ENCODE results near the gene RAB15. TPM values are rescaled to one million over a fixed set of nuclear protein-coding genes. Genes with fewer than 3 reads are reported as not detected.

Gene RAB15
- total RNA-seq, 4 donors from 2014 or later, result 9.6 to 17.0 (median 15.1) TPM

DNA sequence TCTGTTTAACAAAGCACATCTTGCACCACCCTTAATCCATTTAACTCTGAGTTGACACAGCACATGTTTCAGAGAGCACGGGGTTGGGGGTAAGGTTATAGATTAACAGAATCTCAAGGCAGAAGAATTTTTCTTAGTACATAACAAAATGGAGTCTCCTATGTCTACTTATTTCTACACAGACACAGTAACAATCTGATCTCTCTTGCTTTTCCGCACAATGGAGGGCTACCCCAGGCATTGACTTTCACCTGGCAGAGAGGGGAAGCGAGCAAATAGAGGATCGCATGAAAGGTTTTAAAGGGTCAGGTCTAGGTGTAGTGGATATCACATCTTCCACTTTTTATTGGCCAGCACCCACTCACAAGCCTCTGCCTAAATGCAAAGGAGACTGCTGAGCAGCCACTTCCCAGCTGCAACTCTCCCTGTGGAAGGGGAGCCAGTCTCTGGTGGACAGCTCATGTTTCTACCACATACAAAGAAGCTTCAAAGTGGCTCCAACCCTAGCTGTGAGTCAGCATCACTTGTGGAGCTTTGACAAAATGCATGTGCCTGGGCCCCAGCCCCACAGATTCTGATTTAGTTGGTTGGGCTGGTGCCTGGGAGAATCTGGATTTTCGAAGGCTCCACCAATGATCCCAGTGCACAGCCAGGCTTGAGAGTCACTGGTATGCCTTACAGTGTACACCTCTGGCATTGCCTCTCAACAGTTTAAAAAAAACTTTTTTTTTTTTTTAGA, 7.4 kb upstream of the RAB15 start:
- Histone ChIP-seq H3K4me3 (no peak overlapping the region), H3K27ac (no peak overlapping the region), H3K9me3 (no peaks in the 10 kb centered on the region), H3K27me3 (no peaks in the 10 kb centered on the region), H3K4me1 (peaks cover 4% of the 10 kb centered on the region), H3K36me3 (no peaks in the 10 kb centered on the region)
- 86% methylated on average over 5 of the region's 5 CpGs for WGBS
- TF ChIP-seq POLR2AphosphoS5 (IDR thresholded peaks at IDR 0.05) (no peak), EP300 (IDR thresholded peaks at IDR 0.05) (no peak), POLR2A (IDR thresholded peaks at IDR 0.05) (no peak)
- TF ChIP-seq, protein P1, sequence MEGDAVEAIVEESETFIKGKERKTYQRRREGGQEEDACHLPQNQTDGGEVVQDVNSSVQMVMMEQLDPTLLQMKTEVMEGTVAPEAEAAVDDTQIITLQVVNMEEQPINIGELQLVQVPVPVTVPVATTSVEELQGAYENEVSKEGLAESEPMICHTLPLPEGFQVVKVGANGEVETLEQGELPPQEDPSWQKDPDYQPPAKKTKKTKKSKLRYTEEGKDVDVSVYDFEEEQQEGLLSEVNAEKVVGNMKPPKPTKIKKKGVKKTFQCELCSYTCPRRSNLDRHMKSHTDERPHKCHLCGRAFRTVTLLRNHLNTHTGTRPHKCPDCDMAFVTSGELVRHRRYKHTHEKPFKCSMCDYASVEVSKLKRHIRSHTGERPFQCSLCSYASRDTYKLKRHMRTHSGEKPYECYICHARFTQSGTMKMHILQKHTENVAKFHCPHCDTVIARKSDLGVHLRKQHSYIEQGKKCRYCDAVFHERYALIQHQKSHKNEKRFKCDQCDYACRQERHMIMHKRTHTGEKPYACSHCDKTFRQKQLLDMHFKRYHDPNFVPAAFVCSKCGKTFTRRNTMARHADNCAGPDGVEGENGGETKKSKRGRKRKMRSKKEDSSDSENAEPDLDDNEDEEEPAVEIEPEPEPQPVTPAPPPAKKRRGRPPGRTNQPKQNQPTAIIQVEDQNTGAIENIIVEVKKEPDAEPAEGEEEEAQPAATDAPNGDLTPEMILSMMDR (IDR thresholded peaks at IDR 0.05), result no peak
- no peak for DNase-seq (ENCODE audit: low spot score in 2 of 2)

GRCh38 chr14:64974563-64974962, 2.4 kb upstream of the RAB15 start:
- no peaks in the 10 kb centered on the region for H3K36me3 ChIP-seq
- TF ChIP-seq EP300 (IDR thresholded peaks at IDR 0.05), result no peak
- no peak for TF ChIP-seq POLR2AphosphoS5 (IDR thresholded peaks at IDR 0.05)
- TF ChIP-seq POLR2A (IDR thresholded peaks at IDR 0.05), result no peak
- TF ChIP-seq, protein P1 (IDR thresholded peaks at IDR 0.05), result no peak
- H3K27me3 ChIP-seq, result no peaks in the 10 kb centered on the region
- H3K27ac ChIP-seq, result no peak overlapping the region
- no peak overlapping the region for H3K4me3 ChIP-seq
- H3K4me1 ChIP-seq, result peaks cover 21% of the 10 kb centered on the region
- DNase-seq (ENCODE audit: low spot score in 2 of 2), result peak; percentile 17 to 40
- H3K9me3 ChIP-seq, result no peaks in the 10 kb centered on the region
- WGBS, result 78% methylated on average over 8 of the region's 8 CpGs

DNA sequence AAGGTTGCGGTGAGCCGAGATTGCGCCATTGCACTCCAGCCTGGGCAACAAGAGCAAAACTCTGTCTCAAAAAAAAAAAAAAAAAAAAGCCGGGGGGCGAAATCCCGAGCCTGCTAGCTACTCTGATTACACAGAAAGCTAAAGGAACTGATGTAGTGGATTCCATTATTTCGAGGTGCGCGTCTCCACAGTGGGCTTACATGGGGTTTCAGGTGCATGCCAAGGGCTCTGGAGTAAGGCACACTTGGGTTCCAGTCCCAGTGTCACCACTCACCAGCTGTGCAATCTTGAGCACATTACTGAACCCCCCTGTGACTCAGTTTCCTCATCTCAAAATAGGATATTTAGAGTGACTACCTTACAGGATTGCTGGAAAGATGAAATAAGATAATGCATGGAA, 1.7 kb upstream of the RAB15 start:
- 95% methylated on average over 9 of the region's 9 CpGs for WGBS
- Histone ChIP-seq H3K9me3 (no peaks in the 10 kb centered on the region), H3K27ac (no peak overlapping the region), H3K4me3 (no peak overlapping the region), H3K36me3 (no peaks in the 10 kb centered on the region), H3K27me3 (no peaks in the 10 kb centered on the region), H3K4me1 (peaks cover 21% of the 10 kb centered on the region)
- DNase-seq (ENCODE audit: low spot score in 2 of 2), result peak; percentile 17 to 54
- TF ChIP-seq POLR2A (IDR thresholded peaks at IDR 0.05), result no peak
- TF ChIP-seq, protein P1 (IDR thresholded peaks at IDR 0.05), result no peak
- TF ChIP-seq EP300 (IDR thresholded peaks at IDR 0.05), result no peak
- no peak for TF ChIP-seq POLR2AphosphoS5 (IDR thresholded peaks at IDR 0.05)

DNA sequence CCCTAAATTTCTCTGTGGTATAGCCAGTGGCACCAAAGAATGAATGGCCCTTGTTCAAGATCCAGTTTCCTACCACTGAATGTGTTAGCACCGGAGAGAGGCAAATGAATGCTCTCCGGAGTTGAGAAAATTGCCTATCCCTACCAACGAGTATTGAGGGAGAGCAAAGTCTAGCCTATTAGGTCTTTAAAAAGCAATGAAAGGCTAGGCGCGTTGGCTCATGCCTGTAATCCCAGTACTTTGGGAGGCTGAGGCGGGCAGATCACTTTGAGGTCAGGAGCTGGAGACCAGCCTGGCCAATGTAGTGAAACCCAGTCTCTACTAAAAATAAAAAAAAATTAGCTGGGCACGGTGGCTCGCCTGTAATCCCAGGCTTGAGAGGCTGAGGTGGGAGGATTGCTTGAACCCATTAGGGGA, 898 bp upstream of the RAB15 start:
- Histone ChIP-seq H3K36me3 (no peaks in the 10 kb centered on the region), H3K4me1 (peaks cover 21% of the 10 kb centered on the region), H3K27ac (no peak overlapping the region), H3K27me3 (no peaks in the 10 kb centered on the region), H3K9me3 (no peaks in the 10 kb centered on the region), H3K4me3 (peak overlapping the region; percentile 81)
- TF ChIP-seq, protein P1 (IDR thresholded peaks at IDR 0.05), result no peak
- TF ChIP-seq POLR2AphosphoS5 (IDR thresholded peaks at IDR 0.05) (no peak), EP300 (IDR thresholded peaks at IDR 0.05) (no peak), POLR2A (IDR thresholded peaks at IDR 0.05) (no peak)
- peak in 1 of 2 donors; percentile 41 for DNase-seq (ENCODE audit: low spot score in 2 of 2)
- 70% methylated on average over 8 of the region's 8 CpGs for WGBS

DNA sequence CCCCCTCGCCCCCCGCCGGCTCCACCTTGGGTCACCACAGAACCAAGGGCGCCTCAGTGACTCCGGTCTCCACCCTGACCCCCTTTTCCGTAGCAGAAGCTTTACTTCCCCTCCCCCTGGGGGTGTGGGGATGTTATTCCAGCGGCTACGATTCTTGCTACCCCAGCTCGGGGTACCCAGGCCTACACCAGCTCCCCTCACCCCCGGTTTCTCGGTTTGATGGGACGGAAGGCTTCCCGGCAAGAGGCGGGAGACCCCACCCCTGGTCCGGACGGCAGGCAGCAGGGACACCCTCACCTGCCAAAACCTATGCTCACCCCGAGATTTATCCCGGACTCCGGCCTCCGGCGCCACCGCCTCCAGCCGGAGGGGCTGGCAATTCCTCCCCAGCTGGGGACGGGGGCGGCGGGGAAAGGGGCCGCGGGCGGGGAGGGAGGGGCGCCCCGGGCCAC, 619 bp downstream of the RAB15 start:
- WGBS, result 15% methylated on average over 9 of the region's 31 CpGs
- no peaks in the 10 kb centered on the region for H3K36me3 ChIP-seq
- H3K9me3 ChIP-seq, result no peaks in the 10 kb centered on the region
- peak overlapping the region; percentile 81 for H3K4me3 ChIP-seq
- TF ChIP-seq POLR2AphosphoS5 (IDR thresholded peaks at IDR 0.05) (no peak), EP300 (IDR thresholded peaks at IDR 0.05) (no peak), POLR2A (IDR thresholded peaks at IDR 0.05) (no peak)
- TF ChIP-seq, protein P1 (IDR thresholded peaks at IDR 0.05), result no peak
- H3K27ac ChIP-seq, result no peak overlapping the region
- no peak for DNase-seq (ENCODE audit: low spot score in 2 of 2)
- peaks cover 31% of the 10 kb centered on the region for H3K4me1 ChIP-seq
- no peaks in the 10 kb centered on the region for H3K27me3 ChIP-seq

Measured in suprapubic skin (tissue), 4 donors.